ENCODE results near the gene RPL35A. TPM values are rescaled to one million over a fixed set of nuclear protein-coding genes. Genes with fewer than 3 reads are reported as not detected.
A peak's percentile ranks its signal among the peaks of the same experiment; 100 is the strongest.

Gene RPL35A
- total and polyA plus RNA-seq, 2 of the 8 experiments (the other 6 are each of a cell fraction or from before 2014, with no cell fraction given) = 695 to 1,393 TPM

- TF ChIP-seq HDAC6 (IDR thresholded peaks at IDR 0.05; ENCODE audit: low read depth, low read length) (no peak), EP300 (IDR thresholded peaks at IDR 0.05; ENCODE audit: borderline replicate concordance in 1 of 2, low read depth in 2 of 2, low read length in 2 of 2) (0 out of 3 replicates have a peak, but pooled peaks of 1 of the 2 experiments have one; percentile 4), BCL11A (IDR thresholded peaks at IDR 0.05; ENCODE audit: low read depth in 2 of 2, low read length in 2 of 2) (no peak), CHD2 (IDR thresholded peaks at IDR 0.05; ENCODE audit: low read length) (no peak; the same call in 1 of the 2 replicates)
These were observed at the start of gene RPL35A (continued) for GRCh38 chr3:197949778-197950676.
